HepG2 (cell line): Measurements from ENCODE around the gene GOLGA8S. TPM values are rescaled to one million over a fixed set of nuclear protein-coding genes. Genes with fewer than 3 reads are reported as not detected.
A peak's percentile ranks its signal among the peaks of the same experiment; 100 is the strongest.
"Not testable (repeated sequence)": the region's sequence is repeated elsewhere in the genome, so short reads cannot be mapped to it uniquely, and the experiment has no call there.

ENCODE experiments used
- ATAC-seq: fragments of 200-7000 bp; cut with Tn5 transposase; 3 replicates; pipeline ENCODE4 v1.9.1; 2020; ENCODE audit warnings: mild to moderate bottlenecking, moderate library complexity
- BruUV-seq: library from RNA; stranded (reverse); fragments of 400-500 nt; replicated peaks from 2 replicates; lab custom pipeline; 2021; lab: Mats Ljungman, UMichigan
- CTCF ChIA-PET: fragments of 300-600 bp; formaldehyde crosslinking; extraction: SDS; loops from one replicate; lab custom pipeline; 2021; ENCODE audit warnings: low total read pairs, inconsistent platforms, low intra/inter-chr PET ratio; lab: Yijun Ruan, JAX
- POLR2A ChIA-PET: fragments of 350-600 bp; sonication (Branson Sonifier 250); formaldehyde crosslinking; loops from one replicate; lab custom pipeline; 2020; ENCODE audit warnings: antibody characterized with exemption, inconsistent platforms; lab: Yijun Ruan, JAX
- DNase-seq: peaks from one replicate; pipeline ENCODE4 v3.0.0-alpha.2; 2015; ENCODE audit warnings: low spot score
- FAIRE-seq: peaks from 3 replicates; lab custom pipeline; 2011; peaks lifted over from hg19 to GRCh38; lab: Jason Lieb, UNC
- H2AFZ ChIP-seq: one replicate; pipeline ENCODE4 v1.6.1; 2011; ENCODE audit warnings: low read length, inconsistent platforms
- H3K27ac ChIP-seq: fragments of 300-600 bp; 3 replicates; pipeline ENCODE4 v1.8.0; 2011; ENCODE audit warnings: mixed run types, mild to moderate bottlenecking, mixed read lengths, low read length, inconsistent platforms; ENCODE audit not compliant: insufficient read depth; ENCODE audit errors: extremely low read length
- H3K27me3 ChIP-seq, 2 experiments: fragments of 200-600 bp in 1 of 2; 2 replicates in 1 of 2; 3 replicates in 1 of 2; pipeline versions ENCODE4 v1.6.0 to v1.8.0; 2011; ENCODE audit warnings: low read length in 2 of 2, mild to moderate bottlenecking in 2 of 2, moderate library complexity in 2 of 2, inconsistent platforms in 1 of 2; ENCODE audit not compliant: insufficient read depth in 2 of 2, control insufficient read depth in 1 of 2
- H3K36me3 ChIP-seq, 2 experiments: fragments of 200-600 bp in 1 of 2; replicated peaks in 1 of 2; 2 replicates in 1 of 2; 3 replicates in 1 of 2; pipeline versions ENCODE4 v1.5.1 to v1.8.0; 2011; ENCODE audit warnings: low read length in 2 of 2, inconsistent platforms in 1 of 2; ENCODE audit not compliant: insufficient read depth in 2 of 2, control insufficient read depth in 1 of 2
- H3K4me1 ChIP-seq: 2 replicates; pipeline ENCODE4 v1.5.1; 2012; ENCODE audit warnings: low read length, inconsistent platforms; ENCODE audit not compliant: insufficient read depth
- H3K4me2 ChIP-seq: 2 replicates; pipeline ENCODE4 v1.6.0; 2011; ENCODE audit warnings: low read depth, low read length, inconsistent platforms
- H3K4me3 ChIP-seq, 3 experiments: fragments of 200-600 bp in 1 of 3; sonication (generic), shearing (Covaris generic) in 1 of 3; replicated peaks in 1 of 3; 2 replicates each; pipeline ENCODE4 v1.5.1; 2011 to 2016; ENCODE audit warnings: low read length in 3 of 3, inconsistent platforms in 2 of 3, low read depth in 2 of 3, mild to moderate bottlenecking in 2 of 3, control low read depth in 1 of 3, mixed read lengths in 1 of 3; ENCODE audit not compliant: insufficient read depth in 1 of 3
- H3K79me2 ChIP-seq: one replicate; pipeline ENCODE4 v1.6.1; 2011; ENCODE audit warnings: low read length, inconsistent platforms; ENCODE audit not compliant: insufficient read depth
- H3K9ac ChIP-seq: 2 replicates; pipeline ENCODE4 v1.6.0; 2011; ENCODE audit warnings: mild to moderate bottlenecking, low read depth, low read length, inconsistent platforms; ENCODE audit not compliant: insufficient read depth
- H3K9me3 ChIP-seq: 2 replicates; pipeline ENCODE4 v1.5.1; 2012; ENCODE audit warnings: mild to moderate bottlenecking, low read length
- H4K20me1 ChIP-seq: 2 replicates; pipeline ENCODE4 v1.6.0; 2011; ENCODE audit warnings: inconsistent platforms, mild to moderate bottlenecking, low read length, moderate library complexity; ENCODE audit not compliant: insufficient read depth
- ARNTL ChIP-seq: sonication (generic); formaldehyde crosslinking; IDR thresholded peaks from 2 replicates; pipeline ENCODE4 v1.4.0; 2020; ENCODE audit warnings: mild to moderate bottlenecking, missing genetic modification reagents
- ASH2L ChIP-seq: fragments of 300-600, 200-600 bp; sonication (generic); IDR thresholded peaks from 2 replicates; pipeline ENCODE4 v1.7.0; 2017; ENCODE audit warnings: low read depth, mild to moderate bottlenecking, moderate library complexity, mixed read lengths, low read length; ENCODE audit not compliant: insufficient read length
- CBX5 ChIP-seq: sonication (generic); formaldehyde crosslinking; IDR thresholded peaks from 2 replicates; pipeline ENCODE4 v1.4.0; 2020; ENCODE audit warnings: missing genetic modification reagents, borderline replicate concordance
- JDP2 ChIP-seq: sonication (generic); formaldehyde crosslinking; IDR thresholded peaks from 2 replicates; pipeline ENCODE4 v1.8.1; 2022; ENCODE audit warnings: missing genetic modification reagents, borderline replicate concordance
- KAT8 ChIP-seq: IDR thresholded peaks from 2 replicates; pipeline ENCODE4 v1.6.1; 2016; ENCODE audit warnings: missing genetic modification reagents, missing compliant biosample characterization
- NAIF1 ChIP-seq: sonication (generic); formaldehyde crosslinking; IDR thresholded peaks from 2 replicates; pipeline ENCODE4 v1.5.0; 2020; ENCODE audit warnings: mild to moderate bottlenecking, missing genetic modification reagents, borderline replicate concordance
- NPAS2 ChIP-seq: sonication (generic); formaldehyde crosslinking; IDR thresholded peaks from 2 replicates; pipeline ENCODE4 v1.8.0; 2022; ENCODE audit warnings: mild to moderate bottlenecking, missing genetic modification reagents, borderline replicate concordance
- REL ChIP-seq: sonication (generic); formaldehyde crosslinking; conservative IDR thresholded peaks from 2 replicates; pipeline ENCODE4 v1.8.0; 2022; ENCODE audit warnings: mild to moderate bottlenecking, missing genetic modification reagents, moderate library complexity
- SMARCE1 ChIP-seq: fragments of 450-650 bp; IDR thresholded peaks from 2 replicates; pipeline ENCODE4 v1.6.1; 2017; ENCODE audit warnings: borderline replicate concordance
- TSC22D2 ChIP-seq: sonication (generic); formaldehyde crosslinking; IDR thresholded peaks from 2 replicates; pipeline ENCODE4 v1.5.1; 2020; ENCODE audit warnings: missing genetic modification reagents, mild to moderate bottlenecking, borderline replicate concordance
- ZBTB49 ChIP-seq: sonication (generic); formaldehyde crosslinking; IDR thresholded peaks from 2 replicates; pipeline ENCODE4 v1.4.0; 2020; ENCODE audit warnings: missing genetic modification reagents, borderline replicate concordance
- ZNF224 ChIP-seq: sonication (generic); formaldehyde crosslinking; IDR thresholded peaks from 2 replicates; pipeline ENCODE4 v1.5.0; 2020; ENCODE audit warnings: mild to moderate bottlenecking, missing genetic modification reagents
- ZNF335 ChIP-seq: sonication (generic); formaldehyde crosslinking; IDR thresholded peaks from 2 replicates; pipeline ENCODE4 v1.4.0; 2020; ENCODE audit warnings: missing genetic modification reagents
- ZNF501 ChIP-seq: sonication (generic); formaldehyde crosslinking; IDR thresholded peaks from 2 replicates; pipeline ENCODE4 v1.5.1; 2020; ENCODE audit warnings: mild to moderate bottlenecking, moderate library complexity, missing genetic modification reagents
- ZNF670 ChIP-seq: sonication (generic); formaldehyde crosslinking; IDR thresholded peaks from 2 replicates; pipeline ENCODE4 v1.8.0; 2022; ENCODE audit warnings: mild to moderate bottlenecking, missing genetic modification reagents, borderline replicate concordance
- WGBS: methylation state at CpG from one replicate; pipeline ENCODE4 v1.1.6; 2017; ENCODE audit warnings: low lambda C conversion rate; 5-methylcytosine and 5-hydroxymethylcytosine counted together
- in situ Hi-C: cut with HindIII; loops from 2 replicates; pipeline ENCODE4 v1.10.0; 2017; ENCODE audit warnings: low pct_unique_long_range_greater_than_20kb; ENCODE audit not compliant: extremely low pct_ligation_motif_present
- intact Hi-C: fragments of 100-400 bp; cut with micrococcal nuclease; formaldehyde crosslinking; loops from one replicate; pipeline ENCODE4 v1.10.0; 2022; ENCODE audit not compliant: unreplicated experiment
- polyA plus RNA-seq, 8 experiments: library from polyadenylated mRNA; depleted of rRNA in 3 of 8; stranded (reverse) in 7 of 8; unstranded in 1 of 8; fragments of >200 nt; fragmentation: Illumina TruSeq in 4 of 8; extraction: Trizol in 4 of 8; gene quantifications; 2 replicates each; pipeline versions ENCODE4 v1.2.1 to v1.2.3, GENCODE V29; 2011 to 2016; ENCODE audit warnings: low read depth in 4 of 8, missing spikeins in 1 of 8, mixed read lengths in 1 of 8; ENCODE audit not compliant: insufficient read depth in 1 of 8
- total RNA-seq, 5 experiments: library from RNA; depleted of rRNA; stranded (reverse); fragments of >200 nt; fragmentation: Illumina TruSeq; extraction: Trizol; gene quantifications; 2 replicates each; pipeline ENCODE4 v1.2.3, GENCODE V29; 2016; ENCODE audit warnings: low read depth in 1 of 5

GOLGA8S gene
- total and polyA plus RNA-seq, 2 of the 13 experiments (the other 11 are each of a cell fraction or from before 2014, with no cell fraction given): 0.02 to 0.03 TPM

- ATAC-seq: no peak
- H3K4me3 ChIP-seq: no peak overlapping the region
- in situ Hi-C loops: no loop called here
- POLR2A ChIA-PET: no interaction called here
- TF ChIP-seq ZNF501 (CRISPR knock-in tag): no peak
- TF ChIP-seq TSC22D2 (CRISPR knock-in tag): no peak
- no peak for TF ChIP-seq CBX5 (CRISPR knock-in tag)
- TF ChIP-seq ARNTL (CRISPR knock-in tag): no peak
- no peak for TF ChIP-seq ASH2L
- TF ChIP-seq KAT8 (CRISPR knock-in tag): no peak
- no peak for TF ChIP-seq NPAS2 (CRISPR knock-in tag)
- TF ChIP-seq ZNF224 (CRISPR knock-in tag): no peak
- TF ChIP-seq ZNF335 (CRISPR knock-in tag): no peak
- no peak for TF ChIP-seq ZBTB49 (CRISPR knock-in tag)
- TF ChIP-seq NAIF1 (CRISPR knock-in tag): no peak
- TF ChIP-seq REL: no peak
- TF ChIP-seq JDP2 (CRISPR knock-in tag): no peak
- no peak for TF ChIP-seq ZNF670 (CRISPR knock-in tag)
- no peak for TF ChIP-seq SMARCE1
- TF ChIP-seq, all 625 proteins: peak for 0
- Histone ChIP-seq H3K27me3 (no peaks in the 10 kb centered on the region), H3K79me2 (no peaks in the 10 kb centered on the region), H3K27ac (no peak overlapping the region), H3K9me3 (no peaks in the 10 kb centered on the region), H2AFZ (no peak overlapping the region), H3K4me1 (no peaks in the 10 kb centered on the region), H4K20me1 (no peaks in the 10 kb centered on the region), H3K4me2 (no peak overlapping the region), H3K36me3 (no peaks in the 10 kb centered on the region), H3K9ac (no peak overlapping the region)
- DNase-seq: no peak
- 27% methylated on average over 10 of the region's 10 CpGs for WGBS
- intact Hi-C loops: no loop called here
- CTCF ChIA-PET: no interaction called here
- no TSS peak for BruUV-seq
- no peak for FAIRE-seq
These were observed 57.3 kb downstream of the GOLGA8S start for GRCh38 chr15:23411841-23412240.

GRCh38 chr15:23412881-23413600 lies 58.5 kb downstream of the GOLGA8S start:
- H3K36me3 ChIP-seq, H4K20me1 ChIP-seq, H3K27me3 ChIP-seq, H3K4me1 ChIP-seq, H2AFZ ChIP-seq, DNase-seq, in situ Hi-C loops, BruUV-seq, H3K4me2 ChIP-seq, POLR2A ChIA-PET, CTCF ChIA-PET, H3K4me3 ChIP-seq, H3K9me3 ChIP-seq, intact Hi-C loops, H3K9ac ChIP-seq, ATAC-seq, H3K79me2 ChIP-seq, H3K27ac ChIP-seq: not testable (repeated sequence)
- FAIRE-seq: peak; percentile 15
- 51% methylated on average over 4 of the region's 5 CpGs for WGBS
